ENCODE results near the gene SPTBN1. TPM values are rescaled to one million over a fixed set of nuclear protein-coding genes. Genes with fewer than 3 reads are reported as not detected.

Gene SPTBN1
- total RNA-seq, 2 donors from 2014 or later: 415 to 524 TPM

DNA sequence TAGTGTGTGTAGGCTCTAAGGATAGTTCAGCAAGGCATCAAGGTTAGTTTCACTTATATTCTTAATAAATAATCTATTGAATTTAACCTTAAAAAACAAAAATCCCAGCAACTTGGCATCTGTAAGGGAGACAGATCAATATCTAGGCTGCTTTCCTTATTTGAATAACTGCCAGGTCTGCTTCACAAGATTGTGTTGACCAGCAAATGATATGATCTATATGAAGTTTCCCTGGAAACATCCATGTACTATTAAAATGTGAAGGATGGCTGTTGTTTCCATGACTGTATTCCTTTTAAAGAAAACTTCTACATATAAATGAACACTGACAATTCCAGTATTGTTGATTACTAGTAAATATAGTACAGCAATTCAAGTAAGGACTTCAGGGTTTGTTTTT is 109.4 kb downstream of the SPTBN1 start:
- H3K4me1 ChIP-seq (ENCODE audit: control insufficient read depth in 1 of 2, low read depth in 2 of 2): peaks cover 13 to 41% of the 10 kb centered on the region in 2 donors
- H3K4me3 ChIP-seq: no peak overlapping the region
- no peaks in the 10 kb centered on the region for H3K9me3 ChIP-seq
- no peaks in the 10 kb centered on the region for H3K27me3 ChIP-seq (replicated peaks; ENCODE audit: insufficient read depth)
- DNase-seq (ENCODE audit: low spot score): no peak
- ATAC-seq (ENCODE audit: insufficient number of reproducible peaks, low FRiP score, low read depth): no peak
- H3K36me3 ChIP-seq: no peaks in the 10 kb centered on the region
- TF ChIP-seq, protein P1, sequence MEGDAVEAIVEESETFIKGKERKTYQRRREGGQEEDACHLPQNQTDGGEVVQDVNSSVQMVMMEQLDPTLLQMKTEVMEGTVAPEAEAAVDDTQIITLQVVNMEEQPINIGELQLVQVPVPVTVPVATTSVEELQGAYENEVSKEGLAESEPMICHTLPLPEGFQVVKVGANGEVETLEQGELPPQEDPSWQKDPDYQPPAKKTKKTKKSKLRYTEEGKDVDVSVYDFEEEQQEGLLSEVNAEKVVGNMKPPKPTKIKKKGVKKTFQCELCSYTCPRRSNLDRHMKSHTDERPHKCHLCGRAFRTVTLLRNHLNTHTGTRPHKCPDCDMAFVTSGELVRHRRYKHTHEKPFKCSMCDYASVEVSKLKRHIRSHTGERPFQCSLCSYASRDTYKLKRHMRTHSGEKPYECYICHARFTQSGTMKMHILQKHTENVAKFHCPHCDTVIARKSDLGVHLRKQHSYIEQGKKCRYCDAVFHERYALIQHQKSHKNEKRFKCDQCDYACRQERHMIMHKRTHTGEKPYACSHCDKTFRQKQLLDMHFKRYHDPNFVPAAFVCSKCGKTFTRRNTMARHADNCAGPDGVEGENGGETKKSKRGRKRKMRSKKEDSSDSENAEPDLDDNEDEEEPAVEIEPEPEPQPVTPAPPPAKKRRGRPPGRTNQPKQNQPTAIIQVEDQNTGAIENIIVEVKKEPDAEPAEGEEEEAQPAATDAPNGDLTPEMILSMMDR (IDR thresholded peaks at IDR 0.05): no peak
- no peak overlapping the region for H3K27ac ChIP-seq

DNA sequence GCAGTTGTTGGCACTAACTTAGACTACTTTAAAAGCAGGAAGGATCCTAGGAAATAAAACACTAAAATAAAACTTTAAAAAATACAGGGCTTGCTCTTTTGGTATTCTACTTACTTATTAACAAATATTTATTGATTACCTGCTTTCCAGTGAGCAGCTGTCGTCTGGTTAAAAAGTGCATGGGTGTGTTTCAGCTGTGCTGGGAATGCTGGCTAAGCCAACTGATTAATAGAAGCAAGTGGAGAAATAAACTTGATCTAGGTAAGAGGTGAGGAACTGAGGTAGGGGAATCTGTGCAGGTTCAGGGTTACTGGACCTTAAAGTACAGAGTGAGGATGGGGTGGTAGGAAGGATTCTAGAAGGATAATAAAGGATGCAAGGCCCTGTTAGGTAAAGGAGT is 110.8 kb downstream of the SPTBN1 start:
- ATAC-seq (ENCODE audit: insufficient number of reproducible peaks, low FRiP score, low read depth) (no peak), DNase-seq (ENCODE audit: low spot score) (no peak)
- Histone ChIP-seq H3K9me3 (no peaks in the 10 kb centered on the region), H3K36me3 (no peaks in the 10 kb centered on the region), H3K27me3 (replicated peaks; ENCODE audit: insufficient read depth) (no peaks in the 10 kb centered on the region), H3K4me3 (no peak overlapping the region), H3K4me1 (ENCODE audit: control insufficient read depth in 1 of 2, low read depth in 2 of 2) (peaks cover 15 to 44% of the 10 kb centered on the region in 2 donors), H3K27ac (no peak overlapping the region)
- TF ChIP-seq, protein P1 (IDR thresholded peaks at IDR 0.05): no peak

DNA sequence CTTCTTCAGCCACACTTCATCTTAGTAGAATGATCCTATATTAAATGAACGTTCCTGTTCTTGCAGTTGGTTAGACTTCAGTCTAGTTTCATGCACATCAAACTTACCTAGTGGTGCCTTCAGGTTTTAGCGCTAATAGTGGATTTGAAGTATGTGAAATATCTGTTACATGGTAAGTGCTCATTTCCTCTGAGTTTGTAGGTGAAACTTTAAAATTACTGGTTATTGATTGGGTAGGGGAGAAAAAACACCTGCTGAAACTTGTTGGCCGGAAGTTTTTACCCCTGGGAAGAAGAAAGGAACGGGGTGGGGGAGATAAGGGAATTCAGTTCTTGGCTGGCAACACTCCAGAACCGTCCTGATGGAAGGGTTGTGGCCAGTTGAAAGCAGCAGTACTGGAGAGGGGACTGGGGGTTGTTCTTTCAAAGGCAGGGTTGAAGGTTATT is 112.8 kb downstream of the SPTBN1 start:
- TF ChIP-seq, protein P1 (IDR thresholded peaks at IDR 0.05): no peak
- Histone ChIP-seq H3K36me3 (no peaks in the 10 kb centered on the region), H3K4me3 (no peak overlapping the region), H3K9me3 (no peaks in the 10 kb centered on the region), H3K4me1 (ENCODE audit: control insufficient read depth in 1 of 2, low read depth in 2 of 2) (peaks cover 31 to 61% of the 10 kb centered on the region in 2 donors), H3K27me3 (replicated peaks; ENCODE audit: insufficient read depth) (no peaks in the 10 kb centered on the region), H3K27ac (no peak overlapping the region)
- no peak for ATAC-seq (ENCODE audit: insufficient number of reproducible peaks, low FRiP score, low read depth)
- no peak for DNase-seq (ENCODE audit: low spot score)

- H3K4me3 ChIP-seq: no peak overlapping the region
- H3K27me3 ChIP-seq (replicated peaks; ENCODE audit: insufficient read depth): no peaks in the 10 kb centered on the region
- TF ChIP-seq, protein P1 (IDR thresholded peaks at IDR 0.05): no peak
- DNase-seq (ENCODE audit: low spot score) (no peak), ATAC-seq (ENCODE audit: insufficient number of reproducible peaks, low FRiP score, low read depth) (no peak)
- H3K36me3 ChIP-seq: no peaks in the 10 kb centered on the region
- no peaks in the 10 kb centered on the region for H3K9me3 ChIP-seq
- peak overlapping the region in 1 of 2 donors; percentile 23 for H3K27ac ChIP-seq
- peaks cover 39 to 70% of the 10 kb centered on the region in 2 donors for H3K4me1 ChIP-seq (ENCODE audit: control insufficient read depth in 1 of 2, low read depth in 2 of 2)
These were observed 113.7 kb downstream of the SPTBN1 start for GRCh38 chr2:54569745-54570301.

DNA sequence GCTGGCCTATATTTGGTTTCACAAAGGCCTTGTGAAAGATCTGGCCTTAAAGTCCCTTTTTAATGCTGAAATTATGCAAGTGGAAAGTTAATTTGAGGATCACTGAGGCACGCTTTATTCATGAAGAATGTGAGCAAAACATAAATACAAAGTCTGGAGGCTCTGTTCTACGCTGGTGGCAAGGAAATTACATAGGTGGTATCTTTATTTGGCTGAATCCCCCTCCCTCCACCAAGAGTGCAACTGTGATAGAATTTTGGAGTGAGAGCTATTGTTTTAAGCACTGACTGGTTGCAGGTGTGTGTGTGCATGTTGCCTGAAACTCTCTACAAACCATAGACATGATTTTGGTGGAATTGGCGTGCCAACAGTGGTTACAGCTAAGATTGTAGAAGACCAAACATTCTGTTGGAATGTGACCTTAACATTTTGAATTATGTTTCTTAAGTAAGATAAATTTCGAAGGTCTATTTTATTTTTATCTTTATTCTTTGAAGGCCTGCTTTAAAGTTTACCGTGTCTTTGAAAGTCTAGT is 114.3 kb downstream of the SPTBN1 start:
- Histone ChIP-seq H3K4me3 (no peak overlapping the region), H3K9me3 (no peaks in the 10 kb centered on the region), H3K27ac (peak overlapping the region; percentile 23 to 74), H3K27me3 (replicated peaks; ENCODE audit: insufficient read depth) (no peaks in the 10 kb centered on the region), H3K4me1 (ENCODE audit: control insufficient read depth in 1 of 2, low read depth in 2 of 2) (peaks cover 39 to 76% of the 10 kb centered on the region in 2 donors), H3K36me3 (no peaks in the 10 kb centered on the region)
- ATAC-seq (ENCODE audit: insufficient number of reproducible peaks, low FRiP score, low read depth) (no peak), DNase-seq (ENCODE audit: low spot score) (no peak)
- TF ChIP-seq, protein P1 (IDR thresholded peaks at IDR 0.05): no peak
